ENCODE measurements around the gene CPSF3.
"Not testable (repeated sequence)": the region's sequence is repeated elsewhere in the genome, so short reads cannot be mapped to it uniquely, and the experiment has no call there.

CPSF3 gene

DNA sequence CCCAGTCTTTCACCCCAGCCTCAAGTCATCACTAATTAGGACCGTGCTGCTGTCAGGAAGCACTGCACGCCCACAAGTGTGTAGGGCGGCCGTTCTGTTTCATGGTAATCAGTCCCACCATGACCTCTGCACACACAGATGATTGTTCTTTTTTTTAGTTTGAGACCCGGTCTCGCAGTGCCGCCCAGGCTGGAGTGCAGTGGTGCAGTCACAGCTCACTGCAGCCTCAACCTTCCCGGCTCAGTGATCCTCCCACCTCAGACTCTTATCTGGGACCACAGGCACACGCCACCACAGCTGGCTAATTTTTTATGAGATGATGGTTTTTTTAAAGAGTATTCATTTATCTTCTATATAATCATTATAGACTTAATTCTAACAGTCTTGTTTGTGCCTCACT is 49.1 kb downstream of the CPSF3 start:
- no peak for DNase-seq

DNA sequence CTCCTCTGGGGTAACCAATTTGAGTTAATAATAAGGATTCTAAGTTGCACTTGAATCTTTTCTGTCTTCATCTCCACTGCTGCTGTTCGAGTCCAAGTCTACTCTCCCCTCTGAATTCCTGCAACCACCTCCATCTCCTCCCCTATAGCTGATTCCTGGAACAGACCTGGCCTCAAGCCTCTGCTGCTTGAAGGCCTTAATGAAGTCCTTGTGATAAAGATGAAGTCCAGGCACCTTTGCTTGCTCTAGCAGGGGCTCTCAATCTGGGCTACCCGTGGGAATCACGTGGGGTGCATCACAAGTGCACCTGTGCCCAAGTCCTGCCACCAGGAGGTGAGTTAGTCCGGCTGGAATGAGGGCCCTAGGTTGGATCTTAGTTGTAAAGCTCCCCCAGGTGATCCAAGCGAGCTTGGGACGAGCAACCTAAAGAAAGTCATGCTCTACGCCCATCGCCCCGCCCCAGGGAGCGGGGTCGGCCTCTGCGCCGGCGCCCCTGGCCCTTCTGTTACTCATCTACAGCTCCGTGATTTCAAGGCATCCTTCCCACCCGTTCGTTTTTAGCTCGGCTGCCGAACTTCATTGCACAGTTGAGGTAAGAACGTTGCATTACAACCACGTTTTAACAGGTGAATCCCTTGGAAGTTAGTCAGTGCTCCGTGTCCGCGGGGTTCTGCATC is 50.0 kb downstream of the CPSF3 start:
- no peak for DNase-seq

DNA sequence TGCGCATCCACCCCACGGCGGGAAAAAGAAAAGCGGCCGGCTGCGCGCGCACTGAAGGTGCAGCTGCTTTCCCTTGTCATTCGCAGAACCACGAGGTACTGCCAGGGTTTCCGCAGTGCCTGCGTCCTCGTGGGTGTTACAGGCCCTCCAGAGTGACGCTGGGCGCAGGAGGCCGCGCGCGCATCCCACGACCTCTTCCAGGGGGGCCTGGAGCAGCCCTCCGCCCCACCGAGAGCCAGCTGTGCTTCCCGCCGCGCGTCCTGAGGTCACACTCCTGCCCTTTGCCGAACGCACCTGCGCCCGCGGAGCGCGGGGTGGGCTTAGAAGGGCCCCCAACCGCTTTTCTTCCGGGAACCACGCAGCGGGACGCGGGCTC is 50.5 kb downstream of the CPSF3 start:
- DNase-seq: no peak

DNA sequence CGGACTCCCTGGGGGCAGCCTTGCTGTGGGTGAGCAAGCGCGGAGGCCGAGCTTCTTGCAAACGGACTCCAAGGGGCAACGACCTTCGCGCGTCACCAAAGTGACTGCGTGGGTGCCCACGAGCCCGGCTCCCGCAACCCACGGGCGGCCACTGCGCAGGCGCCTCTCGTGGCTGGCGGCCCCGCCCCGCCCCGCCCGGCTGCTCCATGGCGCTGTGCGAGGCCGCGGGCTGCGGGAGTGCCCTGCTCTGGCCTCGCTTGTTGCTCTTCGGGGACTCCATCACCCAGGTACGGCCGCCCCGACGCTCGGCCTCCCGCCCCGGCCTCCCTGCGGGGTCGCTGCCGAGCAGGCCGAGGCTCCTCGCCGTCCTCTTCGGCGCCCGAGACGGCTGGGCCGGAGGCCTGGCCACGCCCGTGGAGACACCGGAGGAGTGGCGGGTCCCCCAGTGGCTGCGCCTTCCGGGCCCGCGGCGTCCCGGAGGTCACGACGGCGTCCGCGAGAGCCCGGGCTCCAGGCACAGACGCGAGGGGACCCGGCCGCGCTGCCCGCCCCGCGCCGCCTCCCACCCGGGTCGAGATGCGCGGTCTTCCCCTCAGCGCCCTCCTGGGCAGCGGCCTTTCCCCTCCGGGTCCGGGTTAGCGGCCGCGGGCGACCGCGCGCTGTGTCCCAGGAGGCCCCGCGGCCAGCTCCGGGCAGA is 51.1 kb downstream of the CPSF3 start, which contains the start of gene IAH1:
Gene IAH1 (plus strand): TSS at position 191 of the 697 bp plus-strand sequence. CDS start 16 bp downstream, at position 207.
- DNase-seq: no peak

DNA sequence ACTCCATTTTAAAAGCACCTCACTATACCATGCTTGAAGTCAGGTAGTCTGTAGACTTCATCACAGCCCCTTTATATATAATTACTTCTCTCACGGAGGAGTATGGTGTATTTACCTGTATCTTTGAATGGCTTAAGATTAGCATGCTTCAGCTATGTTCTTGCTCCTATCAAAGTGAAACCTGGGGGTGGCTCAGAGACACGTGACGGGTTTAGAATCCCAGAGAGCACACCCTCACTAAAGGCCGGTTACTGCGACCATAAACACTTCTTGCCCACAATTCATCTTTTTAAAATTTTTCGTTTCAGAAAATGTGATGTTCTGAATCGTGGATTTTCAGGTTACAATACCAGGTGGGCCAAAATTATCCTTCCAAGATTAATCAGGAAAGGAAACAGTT is 54.5 kb downstream of the CPSF3 start:
- DNase-seq: no peak

GRCh38 chr2:9478526-9478925 is 55.1 kb downstream of the CPSF3 start:
- DNase-seq: no peak

GRCh38 chr2:9480157-9480556 is 56.7 kb downstream of the CPSF3 start:
- no peak for DNase-seq

GRCh38 chr2:9483107-9483506 is 59.7 kb downstream of the CPSF3 start:
- DNase-seq: no peak

GRCh38 chr2:9484533-9484932 is 61.1 kb downstream of the CPSF3 start:
- DNase-seq: no peak

- DNase-seq: no peak
Observed at GRCh38 chr2:9488583-9489547, 65.4 kb downstream of the CPSF3 start.

DNA sequence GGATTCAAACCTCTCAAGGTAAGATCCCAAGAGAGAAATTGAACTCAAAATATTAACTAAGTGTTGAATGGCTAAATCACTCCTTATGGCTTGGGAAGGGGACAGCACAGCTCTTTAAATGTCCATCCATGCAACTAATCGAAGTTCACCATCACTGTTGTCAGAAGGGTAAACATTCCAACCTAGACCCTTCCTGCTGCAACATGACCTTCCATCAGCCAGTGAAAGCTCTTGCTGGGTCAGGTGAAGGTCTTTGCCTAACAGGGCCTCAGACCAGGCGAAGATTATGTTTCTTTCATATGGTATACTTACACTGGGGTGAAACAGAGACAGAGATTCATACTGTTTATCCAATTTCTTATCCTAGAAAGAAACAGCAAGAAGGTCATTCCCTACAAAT is 67.3 kb downstream of the CPSF3 start:
- no peak for DNase-seq

GRCh38 chr2:9492927-9493326 is 69.5 kb downstream of the CPSF3 start:
- no peak for DNase-seq

DNA sequence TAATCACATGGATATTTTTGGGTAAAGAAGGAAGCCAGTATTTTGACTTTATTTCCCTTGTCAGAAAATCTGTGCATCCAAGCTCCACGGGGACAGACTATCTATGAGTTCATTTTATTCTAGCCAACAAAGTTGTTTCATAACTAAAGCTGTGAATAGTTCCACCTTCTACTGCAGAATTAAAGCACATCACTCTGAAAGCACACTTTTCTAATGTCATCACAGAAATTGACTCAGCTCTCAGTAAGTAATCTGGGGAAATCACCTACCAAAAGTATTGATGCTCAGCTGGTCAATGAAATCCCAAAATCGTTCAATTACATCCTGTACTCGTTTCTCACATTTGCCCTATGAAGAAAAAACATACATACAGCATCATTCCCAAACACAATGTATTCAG is 70.0 kb downstream of the CPSF3 start:
- no peak for DNase-seq

GRCh38 chr2:9494081-9494480 is 70.6 kb downstream of the CPSF3 start:
- no peak for DNase-seq

DNA sequence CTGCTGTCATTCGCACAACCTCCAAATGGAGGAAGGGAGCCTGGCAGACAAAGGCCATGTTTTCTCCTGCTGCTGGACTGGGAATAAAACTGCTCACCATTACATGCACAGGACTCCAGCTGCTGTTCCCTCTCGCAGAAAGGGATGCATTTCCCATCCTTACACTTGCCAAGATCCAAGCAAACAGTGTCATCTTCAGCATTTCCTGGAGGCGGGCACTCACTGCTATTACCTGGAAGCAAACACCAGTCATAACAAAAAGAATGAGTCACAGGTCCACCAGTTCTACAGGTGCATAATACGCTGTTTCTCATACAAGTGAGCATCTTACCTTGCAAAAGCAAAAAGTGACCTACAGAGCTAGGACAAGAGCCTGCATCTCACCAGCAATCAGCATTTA is 73.6 kb downstream of the CPSF3 start:
- no peak for DNase-seq

DNA sequence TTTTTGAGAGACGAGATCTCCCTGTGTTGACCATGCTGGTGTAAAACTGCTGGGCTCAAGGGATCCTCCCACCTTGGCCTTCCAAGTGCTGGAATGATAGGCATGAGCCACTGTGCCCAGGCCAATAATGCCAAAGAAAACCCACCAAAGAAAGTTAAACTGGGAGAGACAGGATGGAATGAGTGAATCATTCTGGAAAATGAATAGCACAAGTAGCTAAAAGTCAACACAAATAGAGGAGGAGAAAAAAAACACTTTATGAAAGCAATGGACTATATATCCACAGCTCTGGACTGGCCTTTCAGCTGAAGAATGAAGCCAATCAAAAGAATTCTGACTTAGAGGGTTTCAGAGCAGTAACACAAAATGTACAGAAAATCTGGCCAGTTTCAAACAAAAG is 74.8 kb downstream of the CPSF3 start:
- DNase-seq: no peak

- no peak for DNase-seq
Observed at GRCh38 chr2:9508931-9509330, 85.5 kb downstream of the CPSF3 start.

GRCh38 chr2:9513946-9514345 is 90.5 kb downstream of the CPSF3 start:
- DNase-seq: not testable (repeated sequence)

DNA sequence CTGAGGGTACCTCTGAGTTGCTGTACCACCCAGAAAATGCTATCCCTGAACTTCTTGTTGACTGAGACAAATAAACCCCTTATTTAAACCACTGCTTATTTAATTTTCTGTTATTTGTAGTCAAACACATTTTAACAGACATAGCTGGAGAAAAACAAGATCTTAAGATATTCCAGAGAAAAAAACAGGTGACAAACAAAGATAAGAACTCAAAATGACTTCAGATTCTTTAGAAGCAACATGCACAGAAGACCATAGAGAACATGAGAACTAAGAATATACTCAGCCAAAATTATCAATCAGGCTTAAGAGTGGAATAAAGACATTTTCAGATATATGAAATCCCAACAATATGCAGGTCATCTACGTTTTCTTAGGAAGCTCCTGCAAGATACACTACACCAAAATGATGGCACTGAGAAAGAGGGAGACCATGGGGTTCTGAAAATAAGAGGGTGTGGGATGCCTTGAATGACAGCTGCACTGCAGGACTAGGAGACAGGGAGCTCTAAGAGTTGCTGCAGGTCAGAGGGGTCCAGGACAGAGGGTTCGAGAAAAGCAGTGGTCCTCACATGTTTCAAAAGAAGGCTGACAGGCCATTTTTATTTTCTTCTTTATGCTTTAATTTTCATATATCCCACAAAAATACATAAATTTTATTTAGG is 93.8 kb downstream of the CPSF3 start:
- DNase-seq: no peak

DNA sequence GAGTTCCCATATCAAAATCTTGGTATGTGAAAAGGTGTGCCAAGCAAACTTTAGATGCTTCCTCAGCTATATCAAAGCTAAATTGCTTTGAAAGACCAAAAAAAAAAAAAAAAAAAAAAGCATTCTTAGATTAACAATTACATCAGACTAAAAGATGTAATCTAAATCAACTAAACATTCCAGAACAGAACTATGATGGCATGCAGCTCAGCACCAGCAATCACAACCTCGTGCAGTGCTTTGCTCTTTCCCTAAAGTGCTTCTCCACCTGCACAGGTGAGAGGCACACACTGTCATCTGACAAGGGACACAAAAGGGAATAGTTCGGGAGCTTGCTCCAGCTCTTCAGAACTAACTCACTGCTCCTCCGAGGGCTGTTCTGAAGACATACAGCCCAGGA is 94.7 kb downstream of the CPSF3 start:
- no peak for DNase-seq

DNA sequence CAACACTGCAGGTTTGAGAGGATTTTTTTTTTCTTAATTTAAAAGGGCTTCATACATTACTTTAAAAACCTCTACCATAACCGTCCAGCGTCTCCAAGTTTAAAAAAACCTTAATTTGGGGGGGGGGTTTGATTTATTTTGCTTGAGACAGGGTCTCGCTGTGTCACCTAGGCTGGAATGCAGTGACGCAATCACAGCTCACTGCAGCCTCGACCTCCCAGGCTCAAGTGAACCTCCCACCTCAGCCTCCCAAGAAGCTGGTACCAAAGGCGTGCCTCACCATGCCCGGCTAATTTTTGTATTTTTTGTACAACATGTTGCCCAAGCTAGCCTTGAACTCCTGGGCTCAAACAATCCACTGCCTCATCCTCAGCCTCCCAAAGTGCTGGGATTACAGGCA is 95.3 kb downstream of the CPSF3 start:
- DNase-seq: no peak

DNA sequence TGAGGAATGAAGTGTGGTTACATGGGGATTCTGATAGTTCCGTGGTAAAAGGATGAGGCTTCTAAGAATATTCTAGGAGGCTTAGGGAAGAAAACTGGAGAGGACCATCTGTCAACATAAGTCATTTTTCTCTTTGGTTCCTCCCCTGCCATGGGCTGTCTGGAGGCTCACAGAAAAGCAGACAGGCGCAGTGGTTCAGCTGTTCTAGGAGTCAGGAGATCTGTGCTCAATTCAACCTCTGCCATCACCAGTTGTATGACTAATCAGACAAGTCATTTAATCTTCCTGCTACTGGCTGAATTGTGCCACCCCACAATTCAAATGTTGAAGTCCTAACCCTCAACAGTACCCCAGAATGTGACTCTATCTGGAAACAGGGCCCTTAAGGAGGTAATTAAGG is 95.8 kb downstream of the CPSF3 start:
- DNase-seq: no peak
